Endothelial cell of umbilical vein (primary cell): ENCODE data around the gene RABEP1. TPM values are rescaled to one million over a fixed set of nuclear protein-coding genes. Genes with fewer than 3 reads are reported as not detected.

ENCODE experiments used
- BruUV-seq: library from RNA; stranded (reverse); fragments of 400-500 nt; replicated peaks from 2 replicates; lab custom pipeline; 2021; lab: Mats Ljungman, UMichigan
- CTCF ChIA-PET: fragments of 300-600, 350-600 bp; sonication (Branson Sonifier 250); formaldehyde crosslinking; loops from one replicate; lab custom pipeline; 2021; ENCODE audit warnings: antibody characterized with exemption, inconsistent platforms; lab: Charles Lee
- POLR2A ChIA-PET: fragments of 300-600, 350-600 bp; sonication (Branson Sonifier 250); formaldehyde crosslinking; loops from one replicate; lab custom pipeline; 2021; ENCODE audit warnings: antibody characterized with exemption, inconsistent platforms; lab: Charles Lee
- DNase-seq: peaks from one replicate; pipeline ENCODE4 v3.0.0-alpha.2; 2011; ENCODE audit warnings: low read depth, low spot score
- FAIRE-seq: peaks from 2 replicates; lab custom pipeline; 2011; peaks lifted over from hg19 to GRCh38; lab: Jason Lieb, UNC
- H2AFZ ChIP-seq: 2 replicates; pipeline ENCODE4 v1.6.0; 2012; ENCODE audit warnings: low read depth, low read length, control low read depth, inconsistent platforms
- H3K27ac ChIP-seq: 2 replicates; pipeline ENCODE4 v1.5.1; 2011; ENCODE audit warnings: low read depth, mild to moderate bottlenecking, control low read depth, low read length, moderate library complexity; ENCODE audit not compliant: insufficient read depth
- H3K27me3 ChIP-seq, 2 experiments: 2 replicates each; pipeline versions ENCODE4 v1.6.0 to v1.6.1; 2011; ENCODE audit warnings: low read length in 2 of 2, mixed read lengths in 1 of 2; ENCODE audit not compliant: control insufficient read depth in 2 of 2, insufficient read depth in 2 of 2
- H3K36me3 ChIP-seq, 2 experiments: 2 replicates in 1 of 2; 3 replicates in 1 of 2; pipeline ENCODE4 v1.5.1; 2011; ENCODE audit warnings: low read length in 2 of 2, mild to moderate bottlenecking in 1 of 2, moderate library complexity in 1 of 2; ENCODE audit not compliant: control insufficient read depth in 2 of 2, insufficient read depth in 2 of 2; ENCODE audit errors: extremely low read depth in 1 of 2
- H3K4me1 ChIP-seq: 3 replicates; pipeline ENCODE4 v1.5.1; 2011; ENCODE audit warnings: mild to moderate bottlenecking, low read length; ENCODE audit not compliant: control insufficient read depth, insufficient read depth; ENCODE audit errors: extremely low read depth
- H3K4me2 ChIP-seq: 2 replicates; pipeline ENCODE4 v1.6.1; 2011; ENCODE audit warnings: low read length, control low read depth, mixed read lengths; ENCODE audit not compliant: insufficient read depth
- H3K4me3 ChIP-seq, 3 experiments: fragments of 200-600 bp in 1 of 3; sonication (generic), shearing (Covaris generic) in 1 of 3; replicated peaks in 1 of 3; 2 replicates each; pipeline ENCODE4 v1.5.1; 2011 to 2016; ENCODE audit warnings: control low read depth in 3 of 3, low read length in 3 of 3, mild to moderate bottlenecking in 2 of 3, inconsistent platforms in 1 of 3, low read depth in 1 of 3, moderate library complexity in 1 of 3; ENCODE audit not compliant: insufficient read depth in 1 of 3
- H3K79me2 ChIP-seq: 2 replicates; pipeline ENCODE4 v1.6.0; 2012; ENCODE audit warnings: low read length, inconsistent platforms; ENCODE audit not compliant: control insufficient read depth, insufficient read depth
- H3K9ac ChIP-seq: replicated peaks from 2 replicates; pipeline ENCODE3; 2011; ENCODE audit warnings: low read length, control low read depth; ENCODE audit not compliant: insufficient read depth; ENCODE audit errors: extremely low read depth
- H3K9me1 ChIP-seq: replicated peaks from 3 replicates; pipeline ENCODE4 v1.6.0; 2011; ENCODE audit warnings: mild to moderate bottlenecking, low read length; ENCODE audit not compliant: control insufficient read depth, insufficient read depth; ENCODE audit errors: extremely low read depth
- H3K9me3 ChIP-seq: replicated peaks from 2 replicates; pipeline ENCODE4 v1.5.1; 2012; ENCODE audit warnings: low read length, inconsistent platforms; ENCODE audit not compliant: control insufficient read depth, insufficient read depth
- H4K20me1 ChIP-seq: replicated peaks from 2 replicates; pipeline ENCODE3; 2011; ENCODE audit warnings: mild to moderate bottlenecking, low read length; ENCODE audit not compliant: control insufficient read depth, insufficient read depth; ENCODE audit errors: extremely low read depth
- CTCF ChIP-seq, 2 donors: IDR thresholded peaks; 1 replicate in 1 of 2; 2 replicates in 1 of 2; pipeline ENCODE4 v1.5.1; 2011; ENCODE audit warnings: low read length in 2 of 2, mild to moderate bottlenecking in 2 of 2, moderate library complexity in 2 of 2, control low read depth in 1 of 2, inconsistent platforms in 1 of 2, low read depth in 1 of 2; ENCODE audit not compliant: insufficient read depth in 1 of 2; ENCODE audit errors: extremely low read depth in 1 of 2
- EZH2 ChIP-seq: IDR thresholded peaks from 2 replicates; pipeline ENCODE4 v1.6.1; 2012; ENCODE audit warnings: borderline replicate concordance, low read depth, mild to moderate bottlenecking, moderate library complexity, low read length, inconsistent platforms; ENCODE audit not compliant: severe bottlenecking
- FOS ChIP-seq: IDR thresholded peaks from 2 replicates; pipeline ENCODE4 v1.6.1; 2011; ENCODE audit warnings: mild to moderate bottlenecking, low read length, moderate library complexity, borderline replicate concordance; ENCODE audit not compliant: insufficient read depth
- GATA2 ChIP-seq: IDR thresholded peaks from 2 replicates; pipeline ENCODE4 v1.7.0; 2011; ENCODE audit warnings: low read depth, mild to moderate bottlenecking, moderate library complexity, mixed read lengths, low read length; ENCODE audit not compliant: insufficient read length, insufficient read depth
- JUN ChIP-seq: IDR thresholded peaks from 2 replicates; pipeline ENCODE4 v1.6.1; 2011; ENCODE audit warnings: borderline replicate concordance, low read depth; ENCODE audit not compliant: insufficient read length, insufficient read depth
- MAX ChIP-seq: IDR thresholded peaks from 2 replicates; pipeline ENCODE4 v1.6.1; 2011; ENCODE audit not compliant: insufficient read depth, insufficient read length
- MYC ChIP-seq: IDR thresholded peaks from one replicate; pipeline ENCODE4 v1.6.1; 2011; ENCODE audit warnings: mild to moderate bottlenecking, low read depth, low read length
- POLR2A ChIP-seq: IDR thresholded peaks from 2 replicates; pipeline ENCODE4 v1.6.1; 2012; ENCODE audit warnings: low read depth, mild to moderate bottlenecking, control low read depth, low read length
- POLR2AphosphoS5 ChIP-seq: IDR thresholded peaks from 2 replicates; pipeline ENCODE4 v1.6.1; 2012; ENCODE audit warnings: low read depth, mild to moderate bottlenecking, control low read depth, low read length, moderate library complexity; ENCODE audit not compliant: insufficient read depth
- dilution Hi-C: fragments of 300-500 bp; cut with MboI; formaldehyde crosslinking; loops from one replicate; pipeline ENCODE4 v1.15.0; 2019; ENCODE audit warnings: low sequenced_read_pairs; ENCODE audit not compliant: extremely low pct_ligation_motif_present
- intact Hi-C: fragments of 100-400 bp; cut with micrococcal nuclease; formaldehyde crosslinking; loops from one replicate; pipeline ENCODE4 v1.10.0; 2022
- polyA plus RNA-seq, 4 experiments: library from polyadenylated mRNA; depleted of rRNA in 3 of 4; stranded (reverse) in 3 of 4; unstranded in 1 of 4; fragments of >200 nt; gene quantifications; 2 replicates each; pipeline versions ENCODE4 v1.2.1 to v1.2.3, GENCODE V29; 2011 to 2012; ENCODE audit warnings: missing spikeins in 1 of 4
- total RNA-seq: library from RNA; stranded (reverse); gene quantifications from 2 replicates; pipeline ENCODE4 v1.2.3, GENCODE V29; 2021

Gene RABEP1
- total and polyA plus RNA-seq, 2 donors (not counting 3 experiments of a cell fraction or from before 2014, with no cell fraction given): 10.1 to 54.8 TPM

GRCh38 chr17:5249615-5250014 is 32.5 kb upstream of the RABEP1 start:
- Histone ChIP-seq H3K27ac (no peak overlapping the region), H3K9me3 (no peaks in the 10 kb centered on the region), H3K4me3 (no peak overlapping the region), H2AFZ (no peak overlapping the region), H3K79me2 (no peaks in the 10 kb centered on the region), H3K27me3 (no peaks in the 10 kb centered on the region), H3K36me3 (no peaks in the 10 kb centered on the region), H3K9me1 (no peaks in the 10 kb centered on the region), H3K9ac (no peak overlapping the region), H3K4me2 (no peak overlapping the region), H4K20me1 (no peaks in the 10 kb centered on the region), H3K4me1 (no peaks in the 10 kb centered on the region)
- intact Hi-C loops: loop anchor here (1.0 to 10.0 kb wide), 5 partner anchors 57 to 1185 kb away; partner anchors contain the start of genes AIPL1, C1QBP and NUP88
- ChIA-PET POLR2A (no interaction called here), CTCF (interaction anchor here (0.7 to 3.6 kb wide), 5 partner anchors 10 to 1173 kb away, joined by 3 to 41 read pairs (median 3); partner anchors contain the start of gene C1QBP)
- dilution Hi-C loops: no loop called here
- DNase-seq: peak; percentile 75
- TF ChIP-seq MYC (no peak), CTCF (IDR thresholded peaks at IDR 0.05; ENCODE audit: extremely low read depth in 1 of 2, insufficient read depth in 1 of 2, low read depth in 1 of 2, low read length in 2 of 2) (peak; percentile 56 to 66)
- FAIRE-seq: peak; percentile 88
- BruUV-seq: no TSS peak

GRCh38 chr17:5254414-5254813 is 27.7 kb upstream of the RABEP1 start:
- no peak overlapping the region for H3K27ac ChIP-seq
- ChIA-PET POLR2A (no interaction called here), CTCF (interaction anchor here (1.1 to 1.6 kb wide), 3 partner anchors 17 to 185 kb away, joined by 4 to 5 read pairs (median 5); partner anchors contain the start of gene C1QBP)
- no peaks in the 10 kb centered on the region for H3K79me2 ChIP-seq
- no peak for DNase-seq
- no peaks in the 10 kb centered on the region for H3K9me3 ChIP-seq
- H3K9me1 ChIP-seq: no peaks in the 10 kb centered on the region
- no peak for TF ChIP-seq POLR2AphosphoS5
- TF ChIP-seq EZH2: no peak
- no peak for TF ChIP-seq FOS
- TF ChIP-seq MAX: no peak
- TF ChIP-seq MYC: no peak
- no peak for TF ChIP-seq POLR2A
- no peak for TF ChIP-seq JUN
- TF ChIP-seq GATA2: no peak
- TF ChIP-seq CTCF (IDR thresholded peaks at IDR 0.05; ENCODE audit: extremely low read depth in 1 of 2, insufficient read depth in 1 of 2, low read depth in 1 of 2, low read length in 2 of 2): no peak
- H2AFZ ChIP-seq: no peak overlapping the region
- dilution Hi-C loops (no loop called here), intact Hi-C loops (no loop called here)
- BruUV-seq: no TSS peak
- no peak for FAIRE-seq
- H3K27me3 ChIP-seq: no peaks in the 10 kb centered on the region
- no peak overlapping the region for H3K4me2 ChIP-seq
- no peaks in the 10 kb centered on the region for H4K20me1 ChIP-seq
- no peak overlapping the region for H3K9ac ChIP-seq
- no peak overlapping the region for H3K4me3 ChIP-seq
- no peaks in the 10 kb centered on the region for H3K4me1 ChIP-seq
- H3K36me3 ChIP-seq: no peaks in the 10 kb centered on the region
